ENCODE results near the gene TMEM170A. TPM values are rescaled to one million over a fixed set of nuclear protein-coding genes. Genes with fewer than 3 reads are reported as not detected.
"Not testable (repeated sequence)": the region's sequence is repeated elsewhere in the genome, so short reads cannot be mapped to it uniquely, and the experiment has no call there.

The TMEM170A gene
- total RNA-seq, 1 donor from 2014 or later, result 21.9 TPM

GRCh38 chr16:75456971-75457370 is 7.5 kb downstream of the TMEM170A start:
- Histone ChIP-seq H3K27me3 (ENCODE audit: control insufficient read depth in 3 of 3, insufficient read depth in 3 of 3, low read length in 3 of 3) (no peaks in the 10 kb centered on the region), H3K9me3 (ENCODE audit: control insufficient read depth in 3 of 3, low read length in 3 of 3) (no peaks in the 10 kb centered on the region), H3K36me3 (ENCODE audit: control insufficient read depth in 3 of 3, insufficient read depth in 3 of 3, low read length in 3 of 3) (no peaks in the 10 kb centered on the region), H3K9ac (ENCODE audit: low read depth in 1 of 3, low read length in 3 of 3) (no peak overlapping the region), H3K27ac (ENCODE audit: low read depth, low read length) (no peak overlapping the region), H3K4me3 (ENCODE audit: low read length in 3 of 3) (no peak overlapping the region), H3K4me1 (ENCODE audit: control insufficient read depth in 3 of 3, insufficient read depth in 3 of 3, low read length in 3 of 3) (peaks cover 0 to 2% (median 0%) of the 10 kb centered on the region in 3 donors)

- not testable (repeated sequence) for H3K4me3 ChIP-seq (ENCODE audit: low read length in 3 of 3); H3K9ac ChIP-seq (ENCODE audit: low read depth in 1 of 3, low read length in 3 of 3); H3K27ac ChIP-seq (ENCODE audit: low read depth, low read length); H3K4me1 ChIP-seq (ENCODE audit: control insufficient read depth in 3 of 3, insufficient read depth in 3 of 3, low read length in 3 of 3); H3K9me3 ChIP-seq (ENCODE audit: control insufficient read depth in 3 of 3, low read length in 3 of 3); H3K27me3 ChIP-seq (ENCODE audit: control insufficient read depth in 3 of 3, insufficient read depth in 3 of 3, low read length in 3 of 3); H3K36me3 ChIP-seq (ENCODE audit: control insufficient read depth in 3 of 3, insufficient read depth in 3 of 3, low read length in 3 of 3)
These were observed 8.0 kb downstream of the TMEM170A start for GRCh38 chr16:75456486-75456885.

GRCh38 chr16:75455677-75456076 is 8.8 kb downstream of the TMEM170A start:
- Histone ChIP-seq H3K27me3 (ENCODE audit: control insufficient read depth in 3 of 3, insufficient read depth in 3 of 3, low read length in 3 of 3) (no peaks in the 10 kb centered on the region), H3K9ac (ENCODE audit: low read depth in 1 of 3, low read length in 3 of 3) (no peak overlapping the region), H3K4me1 (ENCODE audit: control insufficient read depth in 3 of 3, insufficient read depth in 3 of 3, low read length in 3 of 3) (peaks cover 0 to 2% (median 0%) of the 10 kb centered on the region in 3 donors), H3K4me3 (ENCODE audit: low read length in 3 of 3) (no peak overlapping the region), H3K27ac (ENCODE audit: low read depth, low read length) (no peak overlapping the region), H3K9me3 (ENCODE audit: control insufficient read depth in 3 of 3, low read length in 3 of 3) (no peaks in the 10 kb centered on the region), H3K36me3 (ENCODE audit: control insufficient read depth in 3 of 3, insufficient read depth in 3 of 3, low read length in 3 of 3) (peaks cover 2 to 3% (median 3%) of the 10 kb centered on the region in 3 donors)

- Histone ChIP-seq H3K9me3 (ENCODE audit: control insufficient read depth in 3 of 3, low read length in 3 of 3) (no peaks in the 10 kb centered on the region), H3K4me3 (ENCODE audit: low read length in 3 of 3) (no peak overlapping the region), H3K9ac (ENCODE audit: low read depth in 1 of 3, low read length in 3 of 3) (no peak overlapping the region), H3K4me1 (ENCODE audit: control insufficient read depth in 3 of 3, insufficient read depth in 3 of 3, low read length in 3 of 3) (no peaks in the 10 kb centered on the region), H3K27ac (ENCODE audit: low read depth, low read length) (no peak overlapping the region), H3K27me3 (ENCODE audit: control insufficient read depth in 3 of 3, insufficient read depth in 3 of 3, low read length in 3 of 3) (no peaks in the 10 kb centered on the region), H3K36me3 (ENCODE audit: control insufficient read depth in 3 of 3, insufficient read depth in 3 of 3, low read length in 3 of 3) (peaks cover 3 to 8% (median 6%) of the 10 kb centered on the region in 3 donors)
These were observed 11.9 kb downstream of the TMEM170A start for GRCh38 chr16:75452464-75453190.

- Histone ChIP-seq H3K27ac (ENCODE audit: low read depth, low read length) (no peak overlapping the region), H3K9me3 (ENCODE audit: control insufficient read depth in 3 of 3, low read length in 3 of 3) (no peaks in the 10 kb centered on the region), H3K4me1 (ENCODE audit: control insufficient read depth in 3 of 3, insufficient read depth in 3 of 3, low read length in 3 of 3) (no peaks in the 10 kb centered on the region), H3K36me3 (ENCODE audit: control insufficient read depth in 3 of 3, insufficient read depth in 3 of 3, low read length in 3 of 3) (peaks cover 3 to 12% (median 6%) of the 10 kb centered on the region in 3 donors), H3K4me3 (ENCODE audit: low read length in 3 of 3) (no peak overlapping the region), H3K27me3 (ENCODE audit: control insufficient read depth in 3 of 3, insufficient read depth in 3 of 3, low read length in 3 of 3) (no peaks in the 10 kb centered on the region), H3K9ac (ENCODE audit: low read depth in 1 of 3, low read length in 3 of 3) (no peak overlapping the region)
These were observed 18.1 kb downstream of the TMEM170A start for GRCh38 chr16:75446416-75446815.

GRCh38 chr16:75445298-75445697 is 19.2 kb downstream of the TMEM170A start:
- Histone ChIP-seq H3K27me3 (ENCODE audit: control insufficient read depth in 3 of 3, insufficient read depth in 3 of 3, low read length in 3 of 3) (no peaks in the 10 kb centered on the region), H3K27ac (ENCODE audit: low read depth, low read length) (no peak overlapping the region), H3K36me3 (ENCODE audit: control insufficient read depth in 3 of 3, insufficient read depth in 3 of 3, low read length in 3 of 3) (peaks cover 0 to 7% (median 4%) of the 10 kb centered on the region in 3 donors), H3K9me3 (ENCODE audit: control insufficient read depth in 3 of 3, low read length in 3 of 3) (no peaks in the 10 kb centered on the region), H3K4me3 (ENCODE audit: low read length in 3 of 3) (no peak overlapping the region), H3K9ac (ENCODE audit: low read depth in 1 of 3, low read length in 3 of 3) (no peak overlapping the region), H3K4me1 (ENCODE audit: control insufficient read depth in 3 of 3, insufficient read depth in 3 of 3, low read length in 3 of 3) (no peaks in the 10 kb centered on the region)

- Histone ChIP-seq H3K27ac (ENCODE audit: low read depth, low read length) (no peak overlapping the region), H3K27me3 (ENCODE audit: control insufficient read depth in 3 of 3, insufficient read depth in 3 of 3, low read length in 3 of 3) (no peaks in the 10 kb centered on the region), H3K9ac (ENCODE audit: low read depth in 1 of 3, low read length in 3 of 3) (no peak overlapping the region), H3K36me3 (ENCODE audit: control insufficient read depth in 3 of 3, insufficient read depth in 3 of 3, low read length in 3 of 3) (peaks cover 0 to 4% (median 0%) of the 10 kb centered on the region in 3 donors), H3K9me3 (ENCODE audit: control insufficient read depth in 3 of 3, low read length in 3 of 3) (no peaks in the 10 kb centered on the region), H3K4me1 (ENCODE audit: control insufficient read depth in 3 of 3, insufficient read depth in 3 of 3, low read length in 3 of 3) (no peaks in the 10 kb centered on the region), H3K4me3 (ENCODE audit: low read length in 3 of 3) (no peak overlapping the region)
These were observed 21.2 kb downstream of the TMEM170A start for GRCh38 chr16:75443298-75443697.

- Histone ChIP-seq H3K27ac (ENCODE audit: low read depth, low read length) (peak overlapping the region; percentile 96), H3K4me1 (ENCODE audit: control insufficient read depth in 3 of 3, insufficient read depth in 3 of 3, low read length in 3 of 3) (peaks cover 3 to 12% (median 5%) of the 10 kb centered on the region in 3 donors), H3K27me3 (ENCODE audit: control insufficient read depth in 3 of 3, insufficient read depth in 3 of 3, low read length in 3 of 3) (no peaks in the 10 kb centered on the region), H3K4me3 (ENCODE audit: low read length in 3 of 3) (peak overlapping the region; percentile 77 to 97 (median 93)), H3K9ac (ENCODE audit: low read depth in 1 of 3, low read length in 3 of 3) (peak overlapping the region; percentile 90 to 100 (median 93)), H3K9me3 (ENCODE audit: control insufficient read depth in 3 of 3, low read length in 3 of 3) (no peaks in the 10 kb centered on the region), H3K36me3 (ENCODE audit: control insufficient read depth in 3 of 3, insufficient read depth in 3 of 3, low read length in 3 of 3) (no peaks in the 10 kb centered on the region)
These were observed 30.6 kb downstream of the TMEM170A start for GRCh38 chr16:75433732-75434413.

- peak within 1 kb of the TSS; percentile 90 to 100 (median 93) for H3K9ac ChIP-seq (ENCODE audit: low read depth in 1 of 3, low read length in 3 of 3)
- H3K27ac ChIP-seq (ENCODE audit: low read depth, low read length), result peak within 1 kb of the TSS; percentile 96
- no peaks in the 10 kb centered on the region for H3K9me3 ChIP-seq (ENCODE audit: control insufficient read depth in 3 of 3, low read length in 3 of 3)
- no peaks in the 10 kb centered on the region for H3K27me3 ChIP-seq (ENCODE audit: control insufficient read depth in 3 of 3, insufficient read depth in 3 of 3, low read length in 3 of 3)
- H3K4me1 ChIP-seq (ENCODE audit: control insufficient read depth in 3 of 3, insufficient read depth in 3 of 3, low read length in 3 of 3), result peaks cover 3 to 12% (median 5%) of the 10 kb centered on the region in 3 donors
- H3K36me3 ChIP-seq (ENCODE audit: control insufficient read depth in 3 of 3, insufficient read depth in 3 of 3, low read length in 3 of 3), result no peaks in the 10 kb centered on the region
- H3K4me3 ChIP-seq (ENCODE audit: low read length in 3 of 3), result peak within 1 kb of the TSS; percentile 77 to 97 (median 93)
These were observed 31.4 kb downstream of the TMEM170A start, which contains the start of gene CFDP1 for GRCh38 chr16:75432828-75433731. Gene CFDP1, minus strand, starts transcription at chr16:75433503. Its CDS starts 151 bp downstream, at chr16:75433352.
